Measurements from ENCODE around the gene KIF26B. TPM values are rescaled to one million over a fixed set of nuclear protein-coding genes. Genes with fewer than 3 reads are reported as not detected.

KIF26B gene
- polyA plus RNA-seq, 2 of the 4 experiments (the other 2 are of a cell fraction): 0.01 to 0.04 TPM

DNA sequence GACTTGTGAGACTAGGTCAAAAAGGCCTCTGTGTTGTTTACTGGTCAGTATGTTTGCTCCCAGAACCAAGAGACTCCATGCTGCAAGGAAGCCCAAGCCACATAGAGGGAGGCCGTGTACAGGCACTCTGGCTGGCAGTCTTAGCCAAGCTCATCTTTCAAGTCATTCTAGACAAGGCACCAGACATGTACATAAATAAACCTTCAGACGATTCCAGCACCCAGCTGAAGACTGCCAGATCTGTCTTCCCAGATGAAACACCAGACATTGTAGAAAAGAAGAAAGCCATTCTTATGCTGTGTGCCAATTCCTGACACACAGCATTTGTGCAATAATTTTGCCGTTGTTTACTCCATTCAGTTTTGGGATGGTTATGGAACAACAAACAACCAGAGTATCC, 595.5 kb downstream of the KIF26B start (continued):
- TF ChIP-seq, protein P1, sequence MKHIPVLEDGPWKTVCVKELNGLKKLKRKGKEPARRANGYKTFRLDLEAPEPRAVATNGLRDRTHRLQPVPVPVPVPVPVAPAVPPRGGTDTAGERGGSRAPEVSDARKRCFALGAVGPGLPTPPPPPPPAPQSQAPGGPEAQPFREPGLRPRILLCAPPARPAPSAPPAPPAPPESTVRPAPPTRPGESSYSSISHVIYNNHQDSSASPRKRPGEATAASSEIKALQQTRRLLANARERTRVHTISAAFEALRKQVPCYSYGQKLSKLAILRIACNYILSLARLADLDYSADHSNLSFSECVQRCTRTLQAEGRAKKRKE (CRISPR knock-in tag; IDR thresholded peaks at IDR 0.05; ENCODE audit: low read depth): no peak

DNA sequence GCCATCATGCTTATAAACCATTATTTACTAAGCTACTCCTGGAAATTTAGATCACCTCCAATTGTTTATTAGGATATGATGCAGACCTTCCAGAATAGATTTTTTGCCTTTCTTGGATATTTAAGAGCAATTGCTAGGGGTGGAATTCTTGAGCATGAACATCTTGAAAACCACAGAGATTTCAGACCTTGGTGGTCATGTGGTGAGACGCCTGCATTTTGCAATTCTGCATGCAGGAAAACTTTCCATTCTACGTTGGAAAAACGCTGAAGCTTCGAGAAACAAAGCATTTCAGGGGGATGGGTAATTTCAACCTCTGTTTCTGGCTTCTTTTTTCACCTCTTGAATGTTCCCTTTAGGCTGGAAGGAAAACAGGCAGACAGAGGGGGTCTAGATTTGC, 596.3 kb downstream of the KIF26B start:
- TF ChIP-seq ESRRA (IDR thresholded peaks at IDR 0.05; ENCODE audit: borderline replicate concordance, low read length) (no peak), HOXB5 (CRISPR knock-in tag; IDR thresholded peaks at IDR 0.05) (no peak), RNF2 (IDR thresholded peaks at IDR 0.05; ENCODE audit: borderline replicate concordance, low read depth) (no peak), BHLHE40 (IDR thresholded peaks at IDR 0.05; ENCODE audit: low read depth, low read length) (no peak)
- ChIA-PET POLR2A (no interaction called here), CTCF (interaction anchor here (0.9 kb wide), 1 partner anchor 18 kb away, joined by 3 read pairs; no protein-coding TSS in a partner anchor)
- 34% methylated on average over 4 of the region's 4 CpGs for WGBS (ENCODE audit: missing lambda C conversion rate)
- Histone ChIP-seq H3K4me2 (no peak overlapping the region), H3K4me3 (no peak overlapping the region), H3K27ac (no peak overlapping the region), H3K4me1 (no peaks in the 10 kb centered on the region), H3K9me3 (no peaks in the 10 kb centered on the region)
- DNase-seq (ENCODE audit: low read depth in 1 of 2, low spot score in 1 of 2) (no peak), FAIRE-seq (no peak), ATAC-seq (no peak)

DNA sequence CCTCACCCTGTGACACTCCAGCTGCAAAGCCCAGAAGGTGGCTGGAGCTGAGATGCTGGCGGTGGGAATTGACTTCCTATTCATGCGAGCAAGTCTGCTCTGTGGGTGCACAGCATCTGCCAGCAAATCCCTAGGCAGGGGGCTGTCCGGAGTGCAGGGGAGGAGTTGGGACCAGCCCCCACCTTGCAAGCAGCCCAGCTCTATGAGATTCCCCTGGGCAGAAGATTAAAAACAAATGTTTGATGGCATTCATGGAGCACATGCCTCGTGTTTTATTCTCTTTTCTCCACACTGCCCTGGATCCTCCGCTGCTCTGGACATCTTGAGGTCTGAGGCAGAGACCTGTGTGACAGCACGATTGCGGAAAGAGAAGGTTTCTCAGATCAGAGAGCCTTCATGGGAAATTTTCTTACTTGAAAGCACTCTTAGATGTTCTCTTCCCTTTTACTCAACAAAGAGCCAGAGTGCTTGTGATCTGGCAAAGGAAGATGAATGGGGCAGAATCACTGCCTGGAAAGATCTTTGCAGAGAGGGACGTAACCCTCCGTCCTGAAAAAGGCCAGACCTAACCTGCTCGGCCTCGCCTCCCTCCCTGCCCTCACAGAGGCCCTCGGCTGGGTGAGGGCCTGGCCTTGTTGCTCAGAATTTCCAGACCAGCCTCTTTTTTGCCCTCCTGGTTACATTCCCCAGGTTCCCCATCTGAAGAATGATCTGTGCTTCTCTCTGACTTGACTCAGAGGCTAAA, 597.1 kb downstream of the KIF26B start:
- POLR2A ChIA-PET: no interaction called here
- no peak overlapping the region for H3K27ac ChIP-seq
- H3K4me1 ChIP-seq: no peaks in the 10 kb centered on the region
- CTCF ChIA-PET: interaction anchor here (0.9 kb wide), 1 partner anchor 17 kb away, joined by 3 read pairs; no protein-coding TSS in a partner anchor
- WGBS (ENCODE audit: missing lambda C conversion rate): 85% methylated on average over 12 of the region's 12 CpGs
- no peak for FAIRE-seq
- DNase-seq (ENCODE audit: low read depth in 1 of 2, low spot score in 1 of 2): no peak
- H3K4me2 ChIP-seq: no peak overlapping the region
- H3K4me3 ChIP-seq: no peak overlapping the region
- ATAC-seq: no peak
- TF ChIP-seq RCOR1 (IDR thresholded peaks at IDR 0.05; ENCODE audit: low read depth, low read length) (no peak), BHLHE40 (IDR thresholded peaks at IDR 0.05; ENCODE audit: low read depth, low read length) (no peak), FOSB (CRISPR knock-in tag; IDR thresholded peaks at IDR 0.05) (no peak), EP300 (IDR thresholded peaks at IDR 0.05) (no peak), JUNB (IDR thresholded peaks at IDR 0.05) (no peak), RNF2 (IDR thresholded peaks at IDR 0.05; ENCODE audit: borderline replicate concordance, low read depth) (no peak), NR3C1 (IDR thresholded peaks at IDR 0.05) (no peak), GATA3 (IDR thresholded peaks at IDR 0.05; ENCODE audit: borderline replicate concordance) (no peak), ZC3H11A (IDR thresholded peaks at IDR 0.05) (no peak), KDM1A (IDR thresholded peaks at IDR 0.05; ENCODE audit: low read depth) (no peak)
- TF ChIP-seq, protein P2, sequence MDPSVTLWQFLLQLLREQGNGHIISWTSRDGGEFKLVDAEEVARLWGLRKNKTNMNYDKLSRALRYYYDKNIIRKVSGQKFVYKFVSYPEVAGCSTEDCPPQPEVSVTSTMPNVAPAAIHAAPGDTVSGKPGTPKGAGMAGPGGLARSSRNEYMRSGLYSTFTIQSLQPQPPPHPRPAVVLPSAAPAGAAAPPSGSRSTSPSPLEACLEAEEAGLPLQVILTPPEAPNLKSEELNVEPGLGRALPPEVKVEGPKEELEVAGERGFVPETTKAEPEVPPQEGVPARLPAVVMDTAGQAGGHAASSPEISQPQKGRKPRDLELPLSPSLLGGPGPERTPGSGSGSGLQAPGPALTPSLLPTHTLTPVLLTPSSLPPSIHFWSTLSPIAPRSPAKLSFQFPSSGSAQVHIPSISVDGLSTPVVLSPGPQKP (IDR thresholded peaks at IDR 0.05; ENCODE audit: low read depth, low read length): no peak
- TF ChIP-seq, protein P3, sequence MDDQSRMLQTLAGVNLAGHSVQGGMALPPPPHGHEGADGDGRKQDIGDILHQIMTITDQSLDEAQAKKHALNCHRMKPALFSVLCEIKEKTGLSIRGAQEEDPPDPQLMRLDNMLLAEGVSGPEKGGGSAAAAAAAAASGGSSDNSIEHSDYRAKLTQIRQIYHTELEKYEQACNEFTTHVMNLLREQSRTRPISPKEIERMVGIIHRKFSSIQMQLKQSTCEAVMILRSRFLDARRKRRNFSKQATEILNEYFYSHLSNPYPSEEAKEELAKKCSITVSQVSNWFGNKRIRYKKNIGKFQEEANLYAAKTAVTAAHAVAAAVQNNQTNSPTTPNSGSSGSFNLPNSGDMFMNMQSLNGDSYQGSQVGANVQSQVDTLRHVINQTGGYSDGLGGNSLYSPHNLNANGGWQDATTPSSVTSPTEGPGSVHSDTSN (IDR thresholded peaks at IDR 0.05): no peak
- TF ChIP-seq, protein P4, sequence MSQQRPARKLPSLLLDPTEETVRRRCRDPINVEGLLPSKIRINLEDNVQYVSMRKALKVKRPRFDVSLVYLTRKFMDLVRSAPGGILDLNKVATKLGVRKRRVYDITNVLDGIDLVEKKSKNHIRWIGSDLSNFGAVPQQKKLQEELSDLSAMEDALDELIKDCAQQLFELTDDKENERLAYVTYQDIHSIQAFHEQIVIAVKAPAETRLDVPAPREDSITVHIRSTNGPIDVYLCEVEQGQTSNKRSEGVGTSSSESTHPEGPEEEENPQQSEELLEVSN (IDR thresholded peaks at IDR 0.05; ENCODE audit: borderline replicate concordance, low read depth): no peak
- TF ChIP-seq, protein P1 (CRISPR knock-in tag; IDR thresholded peaks at IDR 0.05; ENCODE audit: low read depth): no peak
- no peaks in the 10 kb centered on the region for H3K9me3 ChIP-seq

All from A549 (cell line).